AG09309 (cell line): ENCODE results near the gene CAPN14.

Experiments used
- DNase-seq: peaks from one replicate; pipeline ENCODE4 v3.0.0-alpha.2; 2010; ENCODE audit warnings: low read depth
- H3K4me3 ChIP-seq: 2 replicates; pipeline ENCODE4 v1.5.1; 2011; ENCODE audit warnings: mild to moderate bottlenecking, low read depth, low read length, moderate library complexity; ENCODE audit not compliant: control insufficient read depth
- TF ChIP-seq, protein P1 (sequence below): IDR thresholded peaks from 2 replicates; pipeline ENCODE4 v1.5.1; 2011; ENCODE audit warnings: mild to moderate bottlenecking, low read depth, low read length, inconsistent platforms; ENCODE audit not compliant: insufficient read depth, control insufficient read depth; ENCODE audit errors: missing control alignments

Gene CAPN14

DNA sequence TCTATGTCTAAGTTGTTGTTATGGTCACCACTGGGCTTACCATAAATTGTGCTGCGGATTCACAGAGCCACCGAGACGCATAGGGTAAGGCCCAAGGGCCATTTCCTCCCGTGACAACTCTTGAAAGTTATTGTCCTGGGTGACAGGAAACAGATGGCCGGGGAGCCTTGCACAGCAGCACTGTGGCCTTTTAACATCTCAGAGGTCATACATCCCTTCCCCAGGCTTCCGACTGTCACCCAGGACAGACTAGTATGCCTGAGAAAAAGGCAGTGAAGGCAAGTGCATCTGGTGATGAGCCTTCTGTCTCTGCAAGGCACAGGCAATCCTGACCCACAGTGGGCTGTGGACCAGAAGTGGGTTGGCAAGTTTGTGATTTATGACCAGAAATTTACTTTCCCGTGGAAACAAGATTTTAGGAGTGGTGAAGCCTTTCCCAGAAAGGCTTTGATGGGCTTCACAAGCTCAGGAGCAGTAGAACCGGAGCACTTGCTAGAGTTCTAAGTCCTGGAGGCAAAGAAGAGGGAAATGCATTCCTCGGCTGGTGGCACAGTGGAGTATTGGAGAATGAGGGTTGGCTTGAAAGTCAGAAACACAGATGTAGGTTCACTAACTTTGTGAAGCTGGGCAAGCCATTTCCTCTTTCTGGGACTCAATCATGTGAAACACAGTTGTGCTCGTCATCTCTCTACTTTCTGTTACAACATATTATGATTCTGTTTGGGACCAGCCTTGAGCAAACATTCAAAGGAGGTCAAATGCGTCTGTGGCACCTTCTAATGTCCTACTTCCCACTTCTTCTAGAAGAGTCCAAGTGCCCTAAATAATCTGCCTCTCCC, 2.0 kb upstream of the CAPN14 start:
- H3K4me3 ChIP-seq: no peak overlapping the region
- TF ChIP-seq, protein P1, sequence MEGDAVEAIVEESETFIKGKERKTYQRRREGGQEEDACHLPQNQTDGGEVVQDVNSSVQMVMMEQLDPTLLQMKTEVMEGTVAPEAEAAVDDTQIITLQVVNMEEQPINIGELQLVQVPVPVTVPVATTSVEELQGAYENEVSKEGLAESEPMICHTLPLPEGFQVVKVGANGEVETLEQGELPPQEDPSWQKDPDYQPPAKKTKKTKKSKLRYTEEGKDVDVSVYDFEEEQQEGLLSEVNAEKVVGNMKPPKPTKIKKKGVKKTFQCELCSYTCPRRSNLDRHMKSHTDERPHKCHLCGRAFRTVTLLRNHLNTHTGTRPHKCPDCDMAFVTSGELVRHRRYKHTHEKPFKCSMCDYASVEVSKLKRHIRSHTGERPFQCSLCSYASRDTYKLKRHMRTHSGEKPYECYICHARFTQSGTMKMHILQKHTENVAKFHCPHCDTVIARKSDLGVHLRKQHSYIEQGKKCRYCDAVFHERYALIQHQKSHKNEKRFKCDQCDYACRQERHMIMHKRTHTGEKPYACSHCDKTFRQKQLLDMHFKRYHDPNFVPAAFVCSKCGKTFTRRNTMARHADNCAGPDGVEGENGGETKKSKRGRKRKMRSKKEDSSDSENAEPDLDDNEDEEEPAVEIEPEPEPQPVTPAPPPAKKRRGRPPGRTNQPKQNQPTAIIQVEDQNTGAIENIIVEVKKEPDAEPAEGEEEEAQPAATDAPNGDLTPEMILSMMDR: no peak
- DNase-seq: no peak

DNA sequence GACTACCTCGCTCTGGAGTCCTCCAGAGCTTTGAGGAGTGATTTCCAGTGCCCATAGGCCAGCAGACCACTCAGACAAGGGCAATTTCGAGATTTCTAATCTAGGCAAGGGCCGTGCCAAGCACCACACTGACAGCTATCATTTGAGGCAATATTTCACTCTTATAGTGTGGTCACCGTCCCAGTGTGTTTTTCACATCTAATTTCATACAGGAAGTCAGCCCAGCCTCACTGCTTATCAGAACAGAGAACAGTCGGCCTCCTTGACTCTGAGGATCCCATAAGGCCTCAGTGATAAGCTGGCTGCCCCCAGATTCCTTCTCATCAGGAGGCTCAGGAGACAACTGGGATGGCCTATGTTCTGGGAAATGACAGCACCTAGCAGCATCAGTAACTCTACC, 581 bp downstream of the CAPN14 start:
- TF ChIP-seq, protein P1: no peak
- no peak overlapping the region for H3K4me3 ChIP-seq
- no peak for DNase-seq

DNA sequence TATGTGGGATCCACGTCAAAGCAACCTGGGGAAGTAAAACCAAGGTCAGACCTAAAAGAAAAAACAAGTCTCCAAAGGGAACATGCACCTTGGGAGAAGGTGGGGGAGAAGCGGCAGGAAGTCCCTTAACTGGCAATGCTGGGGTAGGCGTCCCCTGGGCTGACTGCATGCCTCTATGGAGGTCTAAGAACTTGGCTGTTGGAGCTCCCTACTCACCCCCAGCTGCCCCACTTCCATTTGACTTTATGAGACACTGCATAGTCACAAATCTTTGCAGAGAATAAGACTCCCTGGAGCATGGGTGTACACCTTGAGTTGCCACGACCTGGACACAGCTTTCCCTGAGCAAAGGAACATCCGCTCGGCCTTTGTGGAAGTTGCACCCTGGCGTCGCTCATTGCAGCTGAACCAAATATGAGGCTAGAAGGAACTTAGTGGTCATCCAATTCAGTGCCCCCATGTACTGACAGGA, 2.8 kb downstream of the CAPN14 start:
- no peak overlapping the region for H3K4me3 ChIP-seq
- TF ChIP-seq, protein P1: no peak

DNA sequence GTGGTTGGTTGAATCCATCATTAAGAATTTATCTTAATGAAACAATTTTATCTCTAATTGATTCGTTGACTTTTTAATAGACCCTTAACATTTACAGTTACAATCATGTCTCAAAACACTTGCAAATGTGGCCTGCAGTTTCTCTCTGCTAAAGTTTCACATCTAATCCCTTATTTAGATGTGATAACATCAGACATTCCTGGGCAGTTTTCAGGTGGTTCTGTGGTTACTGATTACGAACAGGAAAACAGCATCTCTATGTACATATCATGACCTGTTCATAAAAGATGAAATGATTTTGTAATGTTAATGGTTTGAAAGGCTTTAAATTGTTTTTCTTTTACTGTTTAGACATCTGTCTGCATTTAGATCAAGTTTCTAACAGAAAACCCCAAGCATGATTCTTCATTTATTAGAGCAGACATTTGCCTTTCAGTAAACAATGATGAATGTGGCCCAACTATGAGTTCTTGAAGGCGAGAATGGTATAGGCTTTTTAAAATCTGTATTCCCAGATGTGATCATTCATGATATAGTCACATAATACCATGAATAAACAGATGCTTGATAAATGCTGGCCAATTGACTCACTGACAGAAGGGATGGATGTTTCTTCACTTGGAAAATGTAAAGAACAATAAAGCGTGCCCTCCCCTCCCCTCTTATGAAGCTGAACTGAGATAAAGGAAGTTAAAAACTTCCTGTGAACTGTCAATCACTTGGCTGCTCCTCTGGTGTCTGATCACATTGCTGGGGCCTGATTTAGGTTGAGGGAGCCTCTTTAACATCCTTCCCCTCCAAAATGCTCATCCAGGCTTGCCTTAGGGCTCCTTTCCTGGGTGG, 3.5 kb downstream of the CAPN14 start:
- H3K4me3 ChIP-seq: no peak overlapping the region
- DNase-seq: no peak

More for the DNA sequence above, 2.8 kb downstream of the CAPN14 start:
- no peak for DNase-seq

DNA sequence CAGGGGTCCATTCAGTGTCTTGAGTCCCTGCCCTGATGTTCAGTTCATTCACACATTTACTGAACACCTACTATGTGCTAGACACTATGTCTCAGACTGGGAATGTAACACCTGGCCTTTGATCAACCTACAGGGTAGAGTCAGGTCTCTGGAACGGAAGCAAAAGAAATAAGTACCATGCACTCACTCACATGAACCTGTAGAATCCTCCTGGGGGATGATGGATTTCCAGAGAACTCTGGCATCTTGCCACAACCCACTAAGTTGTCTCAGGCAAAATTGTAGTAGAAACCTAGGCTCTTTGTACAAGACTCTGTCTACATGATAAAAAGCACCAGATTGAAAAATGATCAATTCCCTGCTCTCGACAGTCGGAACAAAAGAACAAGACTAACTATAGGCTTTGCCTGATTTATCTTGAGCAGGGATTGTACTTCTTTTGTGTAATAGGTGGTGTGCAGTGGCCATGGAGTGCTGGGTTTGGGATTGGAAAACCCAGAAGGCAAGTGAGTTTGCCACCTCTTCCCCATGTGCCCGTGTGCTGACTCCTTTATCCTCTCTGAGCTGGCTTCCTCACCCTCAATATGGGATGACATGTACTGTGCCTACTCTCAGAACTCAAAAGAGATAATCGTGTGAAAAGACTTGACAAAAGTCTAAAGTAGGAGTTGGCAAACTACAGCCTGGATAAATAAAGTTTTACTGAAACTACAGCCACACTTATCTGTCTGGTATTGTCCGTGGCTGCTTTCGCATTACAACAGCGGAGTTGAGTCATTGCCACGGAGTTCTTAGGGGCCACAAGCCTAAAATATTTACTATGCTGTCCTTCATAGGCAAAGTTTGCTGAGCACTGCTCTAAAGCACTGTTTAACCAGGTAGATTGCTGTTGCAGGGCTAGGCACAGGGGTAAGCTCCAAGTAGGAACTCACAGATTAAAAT, 4.4 kb downstream of the CAPN14 start:
- H3K4me3 ChIP-seq: no peak overlapping the region
- TF ChIP-seq, protein P1: no peak
- no peak for DNase-seq

More for the DNA sequence above, 3.5 kb downstream of the CAPN14 start:
- TF ChIP-seq, protein P1: no peak

DNA sequence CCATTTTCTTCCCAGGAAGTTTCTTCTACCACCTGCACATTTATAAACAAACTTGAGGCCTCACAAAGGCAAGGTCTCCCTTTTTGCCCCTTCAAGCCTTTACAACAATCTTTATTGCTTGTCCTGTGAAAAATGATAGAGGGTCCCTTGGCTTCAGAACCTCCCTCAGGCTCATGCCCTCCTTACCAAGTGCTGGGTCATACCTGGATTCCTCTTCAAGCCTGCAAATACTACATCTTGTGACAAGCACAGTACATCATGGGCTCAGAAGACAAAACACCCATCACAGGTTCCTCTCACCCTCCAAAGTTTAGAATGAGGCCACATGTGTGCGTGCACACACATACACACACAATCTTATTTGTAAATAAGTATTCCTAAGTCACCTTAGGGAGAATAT, 9.1 kb downstream of the CAPN14 start:
- TF ChIP-seq, protein P1: no peak
- no peak for DNase-seq
- H3K4me3 ChIP-seq: no peak overlapping the region
